Karpas-422 (cell line): Measurements from ENCODE around the gene IGLON5. TPM values are rescaled to one million over a fixed set of nuclear protein-coding genes. Genes with fewer than 3 reads are reported as not detected.

Source experiments
- DNase-seq: peaks from one replicate; pipeline ENCODE4 v3.0.0-alpha.2; 2015
- H2AFZ ChIP-seq: fragments of 200-600 bp; sonication (generic); 2 replicates; pipeline ENCODE4 v1.6.1; 2014; ENCODE audit warnings: antibody characterized with exemption, low read length, mixed read lengths
- H3K27ac ChIP-seq: fragments of 200-600 bp; sonication (generic); 2 replicates; pipeline ENCODE4 v1.5.1; 2014; ENCODE audit warnings: mild to moderate bottlenecking, low read length, moderate library complexity
- H3K27me3 ChIP-seq: fragments of 200-600 bp; sonication (generic); 2 replicates; pipeline ENCODE4 v1.6.1; 2014; ENCODE audit warnings: low read length, mixed read lengths
- H3K36me3 ChIP-seq: fragments of 200-600 bp; sonication (generic); 2 replicates; pipeline ENCODE4 v1.6.1; 2014; ENCODE audit warnings: low read length, mixed read lengths; ENCODE audit not compliant: insufficient read depth
- H3K4me1 ChIP-seq: fragments of 200-600 bp; sonication (generic); 2 replicates; pipeline ENCODE4 v1.6.1; 2014; ENCODE audit warnings: mild to moderate bottlenecking, low read length, mixed read lengths
- H3K4me2 ChIP-seq: fragments of 200-600 bp; sonication (generic); 2 replicates; pipeline ENCODE4 v1.6.1; 2014; ENCODE audit warnings: low read length, low read depth, mild to moderate bottlenecking; ENCODE audit not compliant: poor library complexity, severe bottlenecking
- H3K4me3 ChIP-seq: fragments of 200-600 bp; sonication (generic); 2 replicates; pipeline ENCODE4 v1.5.1; 2014; ENCODE audit warnings: mild to moderate bottlenecking, antibody characterized with exemption, low read length, mixed read lengths
- H3K79me2 ChIP-seq: fragments of 200-600 bp; sonication (generic); 2 replicates; pipeline ENCODE4 v1.6.1; 2014; ENCODE audit warnings: mild to moderate bottlenecking, low read length, mixed read lengths
- H3K9ac ChIP-seq: fragments of 200-600 bp; sonication (generic); 2 replicates; pipeline ENCODE4 v1.6.0; 2014; ENCODE audit warnings: low read length
- H3K9me2 ChIP-seq: fragments of 200-600 bp; sonication (generic), shearing (Covaris generic); replicated peaks from 2 replicates; pipeline ENCODE4 v1.6.0; 2014; ENCODE audit warnings: mild to moderate bottlenecking, low read length, moderate library complexity; ENCODE audit not compliant: insufficient read depth
- H3K9me3 ChIP-seq: fragments of 300-700, 200-600 bp; sonication (generic); 2 replicates; pipeline ENCODE4 v1.6.1; 2014; ENCODE audit warnings: low read length, mixed read lengths
- H4K20me1 ChIP-seq: fragments of 200-600 bp; sonication (generic); 2 replicates; pipeline ENCODE4 v1.6.1; 2014; ENCODE audit warnings: mild to moderate bottlenecking, antibody characterized with exemption, low read length, low read depth; ENCODE audit not compliant: insufficient read depth
- total RNA-seq: library from RNA; depleted of rRNA; stranded (reverse); fragments of >200 nt; shearing (Covaris generic); gene quantifications from 2 replicates; pipeline ENCODE4 v1.2.3, GENCODE V29; 2014; ENCODE audit warnings: low replicate concordance; rRNA removed

IGLON5 gene
- total RNA-seq, 1 experiment from 2014 or later, result not detected

- Histone ChIP-seq H3K9me3 (no peaks in the 10 kb centered on the region), H3K4me1 (peaks cover 8% of the 10 kb centered on the region), H3K4me3 (no peak overlapping the region), H3K9me2 (no peaks in the 10 kb centered on the region), H3K9ac (no peak overlapping the region), H4K20me1 (no peaks in the 10 kb centered on the region), H3K27ac (no peak overlapping the region), H3K36me3 (no peaks in the 10 kb centered on the region), H3K4me2 (no peak overlapping the region), H2AFZ (no peak overlapping the region), H3K27me3 (no peaks in the 10 kb centered on the region), H3K79me2 (no peaks in the 10 kb centered on the region)
- no peak for DNase-seq
Measured at GRCh38 chr19:51375504-51376221, 64.2 kb downstream of the IGLON5 start.

GRCh38 chr19:51377422-51377821 lies 66.0 kb downstream of the IGLON5 start:
- H3K9me2 ChIP-seq, result no peaks in the 10 kb centered on the region
- DNase-seq, result no peak
- H4K20me1 ChIP-seq, result no peaks in the 10 kb centered on the region
- H3K4me2 ChIP-seq, result no peak overlapping the region
- no peaks in the 10 kb centered on the region for H3K36me3 ChIP-seq
- H3K9me3 ChIP-seq, result no peaks in the 10 kb centered on the region
- no peak overlapping the region for H3K9ac ChIP-seq
- no peak overlapping the region for H3K4me3 ChIP-seq
- H3K27ac ChIP-seq, result no peak overlapping the region
- no peaks in the 10 kb centered on the region for H3K79me2 ChIP-seq
- no peaks in the 10 kb centered on the region; the same call in 1 of the 2 replicates for H3K27me3 ChIP-seq
- H3K4me1 ChIP-seq, result peaks cover 4% of the 10 kb centered on the region
- no peak overlapping the region for H2AFZ ChIP-seq

- Histone ChIP-seq H2AFZ (no peak overlapping the region), H3K4me3 (no peak overlapping the region), H4K20me1 (no peaks in the 10 kb centered on the region), H3K4me2 (no peak overlapping the region), H3K27me3 (no peaks in the 10 kb centered on the region; the same call in 1 of the 2 replicates), H3K4me1 (no peaks in the 10 kb centered on the region), H3K9ac (no peak overlapping the region), H3K79me2 (no peaks in the 10 kb centered on the region), H3K9me2 (no peaks in the 10 kb centered on the region), H3K27ac (no peak overlapping the region), H3K9me3 (no peaks in the 10 kb centered on the region), H3K36me3 (no peaks in the 10 kb centered on the region)
- DNase-seq, result no peak
Measured at GRCh38 chr19:51380379-51380778, 68.9 kb downstream of the IGLON5 start.

Other genes starting within 250 kb of the IGLON5 start
- not detected in 2 replicates for gene KLK13, start 246.6 kb upstream of the IGLON5 start, total RNA-seq
- 0.48 TPM in 1 of 2 replicates, not detected in the other for gene KLK14, start 228.8 kb upstream of the IGLON5 start, total RNA-seq
- 3.2 and 25.5 TPM in 2 replicates for gene CTU1, start 203.2 kb upstream of the IGLON5 start, total RNA-seq
- 0.14 TPM in 1 of 2 replicates, not detected in the other for gene SIGLEC9, start 186.7 kb upstream of the IGLON5 start, total RNA-seq
- not detected in 2 replicates for gene SIGLEC7, start 169.3 kb upstream of the IGLON5 start, total RNA-seq
- gene CD33, start 86.6 kb upstream of the IGLON5 start, total RNA-seq, result 18.1 and 19.3 TPM in 2 replicates
- not detected in 2 replicates for gene SIGLECL1, start 60.6 kb upstream of the IGLON5 start, total RNA-seq
- 5.7 and 6.6 TPM in 2 replicates for gene VSIG10L, start 30.5 kb downstream of the IGLON5 start, total RNA-seq
- 112 and 231 TPM in 2 replicates for gene ETFB, start 54.7 kb downstream of the IGLON5 start, total RNA-seq
- gene CLDND2, start 57.4 kb downstream of the IGLON5 start, total RNA-seq, result 2.3 TPM in 1 of 2 replicates, not detected in the other
- not detected in 2 replicates for gene NKG7, start 61.0 kb downstream of the IGLON5 start, total RNA-seq
- not detected in 2 replicates for gene LIM2, start 76.3 kb downstream of the IGLON5 start, total RNA-seq
- not detected in 2 replicates for gene C19orf84, start 78.9 kb downstream of the IGLON5 start, total RNA-seq
- gene SIGLEC10, start 106.0 kb downstream of the IGLON5 start, total RNA-seq, result 500 and 730 TPM in 2 replicates
- not detected in 2 replicates for gene SIGLEC8, start 146.8 kb downstream of the IGLON5 start, total RNA-seq
- not detected in 2 replicates for gene CEACAM18, start 166.9 kb downstream of the IGLON5 start, total RNA-seq
- not detected in 2 replicates for gene SIGLEC12, start 190.2 kb downstream of the IGLON5 start, total RNA-seq
- not detected in 2 replicates for gene SIGLEC6, start 220.0 kb downstream of the IGLON5 start, total RNA-seq